ENCODE data around the gene GNAT1. TPM values are rescaled to one million over a fixed set of nuclear protein-coding genes. Genes with fewer than 3 reads are reported as not detected.

The GNAT1 gene
- total and polyA plus RNA-seq, 2 of the 13 experiments (the other 11 are each of a cell fraction or from before 2014, with no cell fraction given): 0.15 TPM; not detected in 1

- TF ChIP-seq MAZ (IDR thresholded peaks at IDR 0.05; ENCODE audit: borderline replicate concordance, low read depth, low read length) (no peak; the same call in 1 of the 2 replicates), MAZ (CRISPR knock-in tag; IDR thresholded peaks at IDR 0.05; ENCODE audit: low read depth) (peak; percentile 59; the same call in 1 of the 2 replicates), ZNF256 (CRISPR knock-in tag; conservative IDR thresholded peaks at IDR 0.05) (peak; percentile 58; the same call in 1 of the 2 replicates), ZNF468 (CRISPR knock-in tag; IDR thresholded peaks at IDR 0.05) (peak; percentile 45; the same call in 1 of the 2 replicates), MIER3 (CRISPR knock-in tag; IDR thresholded peaks at IDR 0.05; ENCODE audit: borderline replicate concordance) (no peak), DNMT3B (CRISPR knock-in tag; conservative IDR thresholded peaks at IDR 0.05) (0 out of 2 replicates have a peak, but pooled peaks have one; percentile 41), TSC22D2 (CRISPR knock-in tag; IDR thresholded peaks at IDR 0.05; ENCODE audit: borderline replicate concordance) (peak; percentile 69; the same call in 1 of the 2 replicates), SALL1 (CRISPR knock-in tag; IDR thresholded peaks at IDR 0.05) (peak; percentile 37; the same call in 1 of the 2 replicates), SMAD3 (CRISPR knock-in tag; IDR thresholded peaks at IDR 0.05) (no peak), MLLT10 (CRISPR knock-in tag; IDR thresholded peaks at IDR 0.05) (0 out of 2 replicates have a peak, but pooled peaks have one; percentile 44), PHF5A (CRISPR knock-in tag; IDR thresholded peaks at IDR 0.05; ENCODE audit: low read depth, unreplicated experiment) (peak; percentile 61), ZNF574 (CRISPR knock-in tag; IDR thresholded peaks at IDR 0.05) (peak; percentile 63), NR1H2 (CRISPR knock-in tag; IDR thresholded peaks at IDR 0.05; ENCODE audit: borderline replicate concordance, low read depth) (peak; percentile 86; the same call in 1 of the 2 replicates), THYN1 (CRISPR knock-in tag; IDR thresholded peaks at IDR 0.05; ENCODE audit: borderline replicate concordance, low read depth) (peak; percentile 48; the same call in 1 of the 2 replicates), HIC2 (CRISPR knock-in tag; IDR thresholded peaks at IDR 0.05; ENCODE audit: low read depth) (peak; percentile 74; the same call in 1 of the 2 replicates), GABPA (IDR thresholded peaks at IDR 0.05; ENCODE audit: low read depth, low read length) (no peak), GABPA (CRISPR knock-in tag; IDR thresholded peaks at IDR 0.05; ENCODE audit: low read depth) (0 out of 2 replicates have a peak, but pooled peaks have one; percentile 4)
- TF ChIP-seq, protein P1, sequence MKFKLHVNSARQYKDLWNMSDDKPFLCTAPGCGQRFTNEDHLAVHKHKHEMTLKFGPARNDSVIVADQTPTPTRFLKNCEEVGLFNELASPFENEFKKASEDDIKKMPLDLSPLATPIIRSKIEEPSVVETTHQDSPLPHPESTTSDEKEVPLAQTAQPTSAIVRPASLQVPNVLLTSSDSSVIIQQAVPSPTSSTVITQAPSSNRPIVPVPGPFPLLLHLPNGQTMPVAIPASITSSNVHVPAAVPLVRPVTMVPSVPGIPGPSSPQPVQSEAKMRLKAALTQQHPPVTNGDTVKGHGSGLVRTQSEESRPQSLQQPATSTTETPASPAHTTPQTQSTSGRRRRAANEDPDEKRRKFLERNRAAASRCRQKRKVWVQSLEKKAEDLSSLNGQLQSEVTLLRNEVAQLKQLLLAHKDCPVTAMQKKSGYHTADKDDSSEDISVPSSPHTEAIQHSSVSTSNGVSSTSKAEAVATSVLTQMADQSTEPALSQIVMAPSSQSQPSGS (CRISPR knock-in tag; IDR thresholded peaks at IDR 0.05): peak; percentile 29; the same call in 1 of the 2 replicates
- TF ChIP-seq, protein P2, sequence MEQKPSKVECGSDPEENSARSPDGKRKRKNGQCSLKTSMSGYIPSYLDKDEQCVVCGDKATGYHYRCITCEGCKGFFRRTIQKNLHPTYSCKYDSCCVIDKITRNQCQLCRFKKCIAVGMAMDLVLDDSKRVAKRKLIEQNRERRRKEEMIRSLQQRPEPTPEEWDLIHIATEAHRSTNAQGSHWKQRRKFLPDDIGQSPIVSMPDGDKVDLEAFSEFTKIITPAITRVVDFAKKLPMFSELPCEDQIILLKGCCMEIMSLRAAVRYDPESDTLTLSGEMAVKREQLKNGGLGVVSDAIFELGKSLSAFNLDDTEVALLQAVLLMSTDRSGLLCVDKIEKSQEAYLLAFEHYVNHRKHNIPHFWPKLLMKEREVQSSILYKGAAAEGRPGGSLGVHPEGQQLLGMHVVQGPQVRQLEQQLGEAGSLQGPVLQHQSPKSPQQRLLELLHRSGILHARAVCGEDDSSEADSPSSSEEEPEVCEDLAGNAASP (CRISPR knock-in tag; IDR thresholded peaks at IDR 0.05; ENCODE audit: borderline replicate concordance): peak; percentile 75; the same call in 1 of the 2 replicates
Measured at GRCh38 chr3:50221411-50222168, 30.2 kb downstream of the GNAT1 start (continued).

Measured in HepG2 (cell line).